Eye (tissue), 1 donor: ENCODE data around the gene CNGB1.
"Not testable (repeated sequence)": the region's sequence is repeated elsewhere in the genome, so short reads cannot be mapped to it uniquely, and the experiment has no call there.

ENCODE experiments used
- DNase-seq: peaks from one replicate; pipeline ENCODE4 v3.0.0-alpha.2; 2015

Gene CNGB1

DNA sequence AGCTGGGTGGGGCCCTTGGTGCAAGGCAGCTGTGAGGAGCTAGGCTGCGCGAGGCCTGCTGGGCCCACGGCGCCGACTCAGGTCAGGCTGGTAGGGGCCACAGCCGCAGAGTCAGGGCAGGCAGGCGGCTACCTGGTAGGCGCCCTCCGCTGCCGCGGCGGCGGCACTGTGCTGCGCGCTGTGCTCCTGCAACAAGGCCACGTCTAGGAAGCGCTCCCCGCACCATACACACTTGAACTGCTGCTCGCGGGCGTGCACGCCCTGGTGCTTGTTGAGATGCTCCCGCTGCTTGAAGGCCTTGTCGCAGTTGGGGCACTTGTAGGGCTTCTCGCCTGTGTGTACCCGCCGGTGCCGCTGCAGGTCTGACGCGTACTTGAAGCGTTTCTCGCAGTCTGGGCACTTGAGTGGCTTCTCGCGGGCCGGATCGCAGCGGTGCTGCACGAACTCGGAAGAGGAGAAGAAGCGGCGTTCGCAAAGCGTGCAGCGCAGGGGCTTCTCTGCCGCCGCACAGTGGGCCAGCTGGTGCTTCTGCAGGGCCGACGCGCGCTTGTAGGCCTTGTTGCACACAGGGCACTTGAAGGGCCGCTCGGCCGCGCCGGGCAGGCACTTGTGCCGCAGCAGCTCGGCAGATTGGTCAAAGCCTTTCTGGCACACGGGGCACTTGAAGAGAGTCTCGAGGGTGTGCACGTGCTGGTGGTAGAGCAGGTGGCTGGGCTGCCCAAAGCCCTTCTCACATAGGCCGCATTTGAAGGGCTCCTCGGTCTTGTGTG lies 25.7 kb upstream of the CNGB1 start:
- no peak for DNase-seq

DNA sequence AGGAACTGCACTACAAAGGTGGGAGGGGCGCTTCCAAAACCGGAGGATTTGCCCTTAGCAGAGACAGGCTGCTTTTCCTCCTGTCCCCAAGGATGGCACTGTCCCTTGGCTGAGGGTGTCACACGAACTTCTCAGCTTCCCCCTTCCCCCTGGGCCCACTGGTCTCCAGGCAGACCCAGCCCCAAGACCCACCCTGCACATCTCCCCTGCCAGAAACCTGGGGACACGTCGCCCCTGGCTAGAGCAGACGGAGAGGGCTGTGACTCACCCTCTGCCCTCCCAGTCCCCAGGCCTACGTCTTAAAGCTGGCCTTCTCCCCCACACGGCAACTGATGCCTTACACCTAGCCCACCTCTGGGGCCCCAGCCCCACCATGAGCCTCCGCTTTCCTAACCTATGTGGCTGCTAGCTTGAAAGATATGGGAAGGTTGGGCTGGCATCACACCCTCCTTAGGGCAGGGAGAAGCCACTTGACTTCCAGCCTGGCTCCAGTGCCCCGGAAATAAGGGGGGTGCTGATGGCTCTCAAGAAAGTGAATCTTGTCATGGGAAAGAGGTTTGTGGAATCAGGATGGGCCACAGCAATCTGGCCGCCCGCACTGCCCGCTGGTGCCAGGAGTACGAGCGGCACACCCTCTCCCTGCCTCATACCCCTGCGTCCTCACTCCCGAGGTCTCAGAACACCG lies 24.9 kb upstream of the CNGB1 start:
- DNase-seq, result no peak

DNA sequence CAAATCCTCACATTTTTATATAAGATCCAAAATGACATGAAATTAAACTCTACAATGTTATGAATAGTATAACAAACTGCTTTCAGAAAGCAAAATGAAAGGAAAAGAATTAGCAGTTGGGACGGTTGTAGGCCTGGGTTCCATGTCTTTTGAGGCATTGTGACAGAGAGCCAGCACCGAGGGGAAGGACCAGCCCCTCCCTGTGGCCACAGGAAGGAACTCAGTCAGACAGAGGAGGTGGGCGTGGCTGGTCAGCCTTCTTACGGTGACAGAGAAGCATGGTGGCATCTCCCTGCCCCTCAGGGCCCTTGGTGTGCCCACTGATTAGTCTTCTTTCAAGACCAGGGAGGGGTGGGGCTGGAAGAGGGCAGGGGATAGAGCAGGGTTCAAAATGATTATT lies 23.9 kb upstream of the CNGB1 start:
- DNase-seq, result no peak

DNA sequence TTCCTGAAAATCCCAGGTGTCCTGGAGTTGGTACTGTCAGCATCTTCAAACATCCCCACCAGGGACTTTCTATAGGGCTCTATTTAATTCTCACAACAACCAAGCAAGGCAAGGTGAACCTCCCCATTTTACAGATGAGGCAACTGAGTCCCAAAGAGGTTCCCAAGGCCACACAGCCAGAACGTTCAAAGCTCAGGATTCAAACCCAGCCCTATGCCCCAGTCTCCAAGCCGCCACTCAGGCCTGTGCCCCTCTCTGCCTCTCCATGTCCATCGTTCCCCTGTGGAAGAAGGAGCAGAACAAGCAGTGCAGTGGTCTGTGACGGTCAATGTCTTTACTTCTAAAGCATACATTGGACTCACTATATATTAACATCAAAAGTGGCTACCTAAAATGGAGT lies 23.4 kb upstream of the CNGB1 start:
- no peak for DNase-seq

DNA sequence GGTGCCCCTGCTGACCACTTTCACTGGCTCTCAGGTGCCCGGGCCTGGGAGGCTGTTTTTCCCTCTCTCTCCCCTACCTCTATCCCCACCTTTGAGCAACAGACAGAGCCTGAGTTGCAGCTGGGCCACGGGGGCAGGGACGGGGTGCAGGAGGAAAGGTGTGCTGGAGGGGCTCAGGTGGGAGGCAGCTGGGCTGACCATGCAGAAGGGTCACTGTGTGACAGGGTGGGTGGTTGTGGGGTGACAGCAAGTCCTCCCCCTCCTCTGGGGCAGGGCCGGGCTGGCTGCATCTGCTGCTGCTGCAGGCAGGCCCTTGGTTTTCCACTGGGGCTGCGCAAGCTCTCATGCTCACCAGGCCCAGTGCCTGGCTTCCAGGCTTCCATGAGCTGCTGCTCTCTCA lies 23.0 kb upstream of the CNGB1 start:
- no peak for DNase-seq

DNA sequence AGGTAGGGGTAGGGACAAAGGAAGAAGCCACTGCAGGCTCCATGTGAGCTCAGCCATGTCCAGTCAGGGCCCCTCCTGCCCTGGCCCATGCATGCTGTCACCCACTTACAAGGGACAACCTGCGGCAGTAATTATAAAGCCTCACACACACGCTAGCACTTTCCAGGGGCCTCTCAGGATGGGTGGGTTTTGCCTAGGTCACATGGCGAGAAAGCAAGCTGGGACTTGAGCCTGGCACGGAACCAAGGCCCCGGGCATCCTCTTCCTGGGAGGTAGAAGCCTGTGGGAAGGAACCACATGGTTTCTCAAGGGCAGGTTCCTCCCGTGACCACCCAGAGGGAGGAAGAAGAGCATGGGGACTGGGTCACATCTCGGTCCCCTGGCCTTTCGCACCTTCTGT lies 22.5 kb upstream of the CNGB1 start:
- no peak for DNase-seq

DNA sequence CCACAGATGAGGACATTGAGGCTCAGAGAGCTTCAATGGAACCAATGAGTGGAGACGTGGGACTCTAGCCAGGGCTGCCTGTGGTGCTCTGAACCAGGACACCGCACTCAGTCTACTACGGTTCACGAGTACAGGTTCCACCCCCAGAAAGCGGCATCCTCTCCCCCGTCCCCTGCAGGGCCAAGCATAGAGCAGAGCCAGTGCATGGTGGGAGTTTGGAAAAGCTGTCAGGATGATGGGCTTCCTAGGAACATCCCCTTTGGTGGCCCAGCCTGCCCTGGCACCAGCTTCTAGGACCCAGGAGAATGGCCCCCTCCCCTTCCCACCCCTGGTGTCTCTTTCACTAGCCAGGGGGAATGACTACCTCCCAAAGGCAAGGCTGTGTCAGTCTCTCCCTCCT lies 21.2 kb upstream of the CNGB1 start:
- no peak for DNase-seq

DNA sequence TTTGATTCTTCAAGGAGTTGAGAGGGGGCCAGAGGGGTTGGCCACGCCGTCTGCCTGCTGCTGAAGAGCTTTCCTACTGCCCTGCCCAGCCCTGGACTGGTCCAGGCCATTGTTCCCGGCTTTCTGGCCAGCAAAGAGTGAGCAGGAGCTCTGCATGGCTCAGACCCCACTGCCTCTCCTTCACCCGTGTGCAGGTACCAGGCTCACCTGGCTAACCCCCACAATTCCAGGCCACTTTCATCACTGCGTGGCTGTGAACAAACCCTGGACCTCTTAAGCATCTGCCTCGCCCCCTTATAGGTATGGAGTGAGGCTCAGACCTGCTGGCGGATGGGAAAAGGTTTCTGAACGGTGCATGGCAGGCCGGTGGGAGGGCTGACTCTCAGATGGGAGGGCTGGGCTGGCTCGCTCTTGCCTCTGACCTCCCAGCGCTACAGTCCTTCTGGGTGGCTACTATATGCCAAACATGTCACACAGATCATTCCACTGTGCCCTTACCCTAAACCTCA lies 20.7 kb upstream of the CNGB1 start:
- DNase-seq, result no peak

DNA sequence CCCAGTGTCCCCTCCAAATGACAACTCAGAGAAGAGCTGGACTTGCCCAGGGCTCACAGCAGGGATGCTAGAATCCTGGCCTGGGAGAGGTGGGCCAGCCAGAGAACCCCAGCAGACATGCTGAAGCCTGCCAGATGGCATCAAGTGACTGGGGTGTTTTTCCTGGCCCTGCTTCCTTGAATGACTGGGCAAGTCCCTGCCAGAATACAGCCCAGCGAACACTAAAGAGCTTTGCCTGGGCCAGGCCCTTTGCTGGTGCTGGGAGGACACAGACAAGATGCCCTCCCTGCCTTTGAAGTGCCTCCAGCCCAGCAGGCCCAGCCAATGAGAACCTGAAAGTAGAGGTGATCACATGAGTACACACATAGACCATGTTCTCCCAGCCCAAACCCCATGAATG lies 18.0 kb upstream of the CNGB1 start:
- no peak for DNase-seq

DNA sequence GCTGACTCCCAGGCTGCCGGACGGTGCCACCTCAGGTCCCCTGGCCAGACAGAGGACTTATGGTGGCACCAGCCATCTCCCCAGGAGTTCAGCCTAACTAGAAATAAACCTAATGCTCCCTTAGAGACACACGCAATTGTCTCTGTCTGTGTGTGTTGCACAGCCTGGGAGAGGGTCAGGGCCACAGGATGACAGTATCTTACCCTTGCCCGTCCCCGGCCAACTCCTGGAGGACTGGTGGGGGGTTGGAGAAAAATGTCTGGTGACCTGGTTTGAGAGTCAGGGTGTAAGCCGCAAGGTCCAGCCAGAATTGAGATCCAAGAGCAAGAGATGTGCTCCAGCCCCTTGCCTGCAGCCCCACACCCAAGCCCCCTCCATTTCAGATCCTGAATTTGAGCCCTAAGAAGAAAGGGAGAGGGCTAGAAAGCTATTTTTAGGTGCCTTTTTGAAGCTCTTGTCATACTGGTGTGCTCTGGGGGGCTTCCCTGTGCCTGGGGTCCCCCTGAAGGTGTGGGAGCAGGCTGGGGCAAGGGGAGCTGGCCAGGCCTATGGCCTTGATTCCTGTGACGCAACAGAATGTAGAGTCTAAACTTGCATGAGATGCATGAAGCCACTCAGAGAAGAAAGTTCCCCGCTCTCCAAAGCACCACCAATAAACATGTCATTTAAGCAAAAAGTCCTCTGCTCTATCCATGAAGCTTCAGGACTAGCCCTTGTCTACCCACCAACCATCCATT lies 16.7 kb upstream of the CNGB1 start:
- no peak for DNase-seq

DNA sequence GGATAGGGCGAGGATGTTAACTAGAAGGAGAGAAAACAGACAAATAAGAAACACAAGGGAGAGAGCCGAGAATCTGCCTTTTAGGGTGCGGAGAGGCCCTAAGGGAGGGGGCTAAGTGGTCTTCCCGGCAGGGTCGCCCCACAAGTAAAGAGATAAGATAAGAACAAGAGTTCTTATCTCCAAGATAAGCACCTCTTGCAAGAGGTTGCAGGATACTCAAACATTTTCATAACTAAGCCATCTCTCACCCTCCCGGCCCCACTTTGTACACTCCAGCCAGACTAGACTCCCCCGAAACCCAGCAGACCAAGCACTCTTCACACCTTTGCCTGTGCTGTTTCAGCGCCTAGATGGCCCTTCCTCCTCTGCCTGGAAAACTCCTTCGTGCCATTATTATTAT lies 15.3 kb upstream of the CNGB1 start:
- DNase-seq, result no peak

DNA sequence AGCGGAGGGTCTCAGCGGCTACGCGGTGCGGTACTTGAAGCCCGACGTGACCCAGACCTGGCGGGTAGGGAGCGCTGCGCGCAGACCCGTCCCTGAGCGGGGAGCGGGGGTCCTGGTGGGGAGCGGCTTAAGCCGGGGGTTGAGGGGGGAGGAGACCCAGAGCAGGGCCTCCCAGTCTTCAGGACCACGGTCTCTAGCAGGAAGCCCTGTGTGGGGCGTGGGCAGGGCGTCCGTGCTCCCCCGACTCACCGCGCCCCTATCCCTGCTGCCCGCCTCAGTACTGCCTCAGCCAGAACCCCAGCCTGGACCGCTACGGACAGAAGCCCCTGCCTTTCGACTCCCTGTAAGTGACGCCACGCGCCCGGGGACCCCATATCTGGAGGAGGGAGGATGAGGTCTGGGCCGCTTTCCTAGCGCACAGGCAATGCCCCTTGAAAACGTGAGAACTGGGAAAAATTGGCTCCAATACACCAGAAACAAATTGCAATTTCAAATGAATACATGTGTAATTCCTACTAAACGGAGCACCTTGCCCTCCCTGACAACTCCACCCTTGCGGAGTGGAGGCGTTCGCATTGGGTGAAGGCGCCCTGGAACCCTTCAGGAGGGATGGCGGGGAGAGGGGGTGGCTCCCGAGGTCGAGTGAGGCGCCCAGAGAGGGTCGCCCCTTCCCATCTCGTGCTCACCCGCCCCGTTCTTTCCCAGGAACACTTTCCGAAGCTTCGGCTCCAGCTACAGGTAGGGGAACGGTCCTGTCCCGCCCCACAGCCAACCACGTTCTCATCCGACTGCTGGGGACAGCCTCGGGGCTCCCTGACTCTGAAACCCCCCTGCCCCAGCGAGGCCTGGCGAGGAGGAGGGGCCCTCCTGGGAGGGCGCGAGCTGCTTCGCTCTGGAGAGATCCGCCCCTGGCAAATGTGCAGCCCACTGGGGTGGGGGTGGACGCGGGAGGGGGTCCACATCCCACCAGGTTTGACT lies 14.6 kb upstream of the CNGB1 start:
- no peak for DNase-seq

DNA sequence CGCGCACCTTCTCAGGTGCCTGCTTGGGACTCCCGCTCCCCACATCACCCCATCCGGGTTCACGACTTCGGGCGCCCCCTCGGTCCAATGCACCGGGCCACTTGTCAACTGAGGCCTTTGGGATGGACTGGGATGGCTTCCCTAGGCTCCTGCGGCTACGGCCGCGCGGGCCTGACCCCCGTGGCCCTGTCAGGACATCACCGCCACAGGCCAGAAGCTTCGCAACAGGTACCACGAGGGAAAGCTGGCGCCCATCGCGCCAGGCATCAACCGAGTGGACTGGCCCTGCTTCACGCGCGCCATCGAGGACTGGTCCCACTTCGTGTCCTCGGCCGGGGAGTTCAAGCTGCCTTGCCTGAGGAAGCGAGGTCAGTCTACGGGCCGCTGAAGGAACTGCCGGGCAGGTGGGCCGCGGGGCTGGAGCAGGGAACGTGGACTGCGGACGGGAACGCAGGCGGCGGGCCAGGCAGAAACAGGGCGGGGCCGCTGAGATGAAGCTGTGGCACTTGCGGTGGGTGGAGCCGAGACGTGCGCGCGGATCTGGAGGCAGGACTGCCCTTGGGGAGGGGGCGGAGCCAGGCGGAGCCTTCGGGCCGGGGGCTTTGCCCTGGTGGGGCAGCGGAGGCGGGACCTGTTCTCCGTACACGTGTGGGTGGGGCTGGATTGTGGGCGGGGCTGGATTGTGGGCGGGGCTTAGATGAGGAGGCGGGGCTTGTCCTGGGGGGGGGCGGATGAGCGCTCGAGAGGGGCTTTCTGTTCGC lies 13.7 kb upstream of the CNGB1 start:
- peak; percentile 95 for DNase-seq

DNA sequence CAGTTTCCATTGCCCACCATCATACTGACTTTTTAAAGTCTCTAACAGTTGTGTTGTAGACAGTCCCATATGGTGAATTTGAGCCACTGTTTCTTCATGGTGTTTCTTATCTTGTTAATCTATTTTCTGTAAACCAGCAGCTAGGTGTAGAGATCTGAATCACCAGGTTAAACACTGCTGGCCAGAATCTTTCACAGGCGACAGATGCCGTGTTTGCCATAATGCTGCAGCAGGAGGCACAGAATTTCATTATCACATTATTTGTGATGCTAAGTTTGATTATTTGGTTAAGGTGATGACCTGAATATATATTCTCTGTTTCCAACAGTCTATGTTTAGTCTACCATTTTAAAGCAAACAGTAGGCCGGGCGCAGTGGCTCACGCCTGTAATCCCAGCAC lies 11.5 kb upstream of the CNGB1 start:
- no peak for DNase-seq

DNA sequence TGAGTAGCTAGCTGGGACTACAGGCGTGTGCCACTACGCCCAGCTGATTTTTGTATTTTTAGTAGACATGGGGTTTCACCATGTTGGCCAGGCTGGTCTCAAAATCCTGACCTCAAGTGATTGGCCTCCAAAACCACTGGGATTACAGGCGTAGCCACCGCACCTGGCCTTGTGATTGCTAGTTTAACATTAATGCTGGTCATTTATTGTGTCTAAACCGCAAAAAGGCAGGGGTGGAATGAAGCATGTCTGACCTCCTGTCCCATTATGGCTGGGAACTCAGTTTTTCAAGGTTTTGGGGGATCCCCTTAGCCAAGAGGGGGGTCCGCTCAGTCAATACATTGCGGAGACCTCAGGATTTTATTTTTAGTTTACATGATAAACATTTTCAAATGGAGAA lies 10.7 kb upstream of the CNGB1 start:
- no peak for DNase-seq

DNA sequence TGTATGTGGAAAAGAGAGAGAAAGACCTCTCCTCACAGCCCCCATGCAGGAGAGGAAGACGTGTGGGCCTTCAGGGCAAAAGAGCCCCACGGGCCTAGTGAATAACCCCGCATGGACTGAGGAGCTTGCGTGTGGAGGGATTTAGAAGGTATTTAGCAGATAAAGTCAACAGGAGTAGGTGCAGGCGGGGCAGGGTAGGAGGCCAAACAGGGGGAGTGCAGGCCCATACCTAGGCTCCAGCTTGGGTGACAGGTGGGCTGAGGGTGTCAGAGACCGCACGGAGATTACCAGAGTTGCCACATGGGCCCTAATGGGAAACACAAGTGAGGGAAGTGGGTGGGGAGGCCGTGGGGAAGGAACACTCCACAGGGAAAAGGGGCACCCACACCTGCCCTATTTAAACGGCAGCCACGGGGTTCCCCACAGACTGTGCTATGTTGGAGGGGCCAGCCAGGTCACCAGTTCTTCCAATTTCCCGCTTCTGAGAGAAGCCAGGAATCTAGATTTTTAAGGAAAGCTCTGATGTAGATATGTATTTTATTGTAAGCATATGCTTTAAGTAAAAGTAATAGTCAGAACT lies 8.2 kb upstream of the CNGB1 start:
- DNase-seq, result no peak

DNA sequence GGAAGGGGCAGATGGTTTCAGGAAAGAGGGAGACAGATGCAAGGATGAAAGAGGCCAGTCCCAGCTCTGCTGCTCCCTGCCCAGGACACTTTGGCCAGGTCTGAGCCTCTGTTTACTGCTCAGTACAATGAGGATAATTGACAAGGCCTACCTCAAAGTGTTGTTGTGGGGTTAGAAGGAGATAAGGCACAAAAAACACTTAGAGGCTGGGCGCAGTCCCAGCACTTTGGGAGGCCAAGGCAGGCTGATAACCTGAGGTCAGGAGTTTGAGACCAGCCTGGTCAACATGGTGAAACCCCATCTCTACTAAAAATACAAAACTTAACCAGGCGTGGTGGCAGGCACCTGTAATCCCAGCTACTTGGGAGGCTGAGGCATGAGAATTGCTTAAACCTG lies 7.1 kb upstream of the CNGB1 start:
- DNase-seq, result not testable (repeated sequence)

DNA sequence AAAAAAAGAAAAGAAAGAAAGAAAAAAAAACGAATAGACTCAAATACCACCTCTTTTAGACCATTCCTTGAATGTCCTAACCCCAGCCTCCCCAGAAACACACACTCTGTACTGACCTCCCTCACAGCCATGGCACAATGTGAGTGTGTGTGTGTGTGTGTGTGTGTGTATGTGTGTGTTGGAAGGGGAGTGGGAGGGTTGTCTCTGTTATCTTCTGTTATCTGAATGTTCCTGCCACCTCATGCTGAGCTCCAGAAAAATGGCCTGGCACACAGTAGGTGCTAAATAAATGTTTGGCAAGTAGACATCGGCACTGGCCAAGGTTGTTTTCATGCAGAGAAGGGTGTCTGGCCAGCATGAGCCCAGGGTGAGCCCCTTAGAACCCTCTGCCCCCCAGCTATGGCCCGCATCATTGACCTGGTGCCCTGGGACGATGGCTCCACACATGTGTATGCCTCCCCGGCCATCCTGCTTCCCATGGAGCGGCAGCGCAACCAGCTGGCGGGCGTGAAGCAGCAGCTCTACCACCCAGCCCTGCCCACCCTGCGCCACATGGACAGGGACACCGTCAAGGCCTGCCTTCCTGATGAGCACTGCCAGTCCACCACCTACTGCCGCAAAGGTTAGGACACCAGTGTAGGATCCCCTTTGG lies 6.6 kb upstream of the CNGB1 start:
- DNase-seq, result no peak

DNA sequence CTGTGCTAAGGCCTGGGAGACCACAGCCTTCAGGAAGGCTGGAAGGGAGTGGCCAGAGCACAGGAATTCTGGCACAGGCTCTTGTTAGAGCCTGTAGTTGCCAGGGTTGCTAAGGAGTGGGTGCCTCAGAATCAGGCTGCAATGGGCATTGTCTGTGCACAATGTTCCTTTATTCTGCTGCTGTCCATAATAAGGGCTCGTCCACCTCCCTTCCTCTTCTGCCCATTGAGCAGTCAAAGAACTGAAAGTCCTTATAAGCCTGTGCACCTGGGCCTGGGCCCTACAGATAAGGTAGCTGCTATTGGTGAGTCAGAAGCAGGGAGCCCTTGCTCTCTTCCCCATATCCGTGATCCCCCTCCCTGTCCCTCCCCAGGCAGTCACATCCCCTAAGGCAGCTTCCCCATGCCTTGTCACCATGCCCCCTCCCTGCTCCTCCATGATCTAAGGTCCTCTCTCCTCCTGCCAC lies 5.4 kb upstream of the CNGB1 start:
- DNase-seq, result no peak

DNA sequence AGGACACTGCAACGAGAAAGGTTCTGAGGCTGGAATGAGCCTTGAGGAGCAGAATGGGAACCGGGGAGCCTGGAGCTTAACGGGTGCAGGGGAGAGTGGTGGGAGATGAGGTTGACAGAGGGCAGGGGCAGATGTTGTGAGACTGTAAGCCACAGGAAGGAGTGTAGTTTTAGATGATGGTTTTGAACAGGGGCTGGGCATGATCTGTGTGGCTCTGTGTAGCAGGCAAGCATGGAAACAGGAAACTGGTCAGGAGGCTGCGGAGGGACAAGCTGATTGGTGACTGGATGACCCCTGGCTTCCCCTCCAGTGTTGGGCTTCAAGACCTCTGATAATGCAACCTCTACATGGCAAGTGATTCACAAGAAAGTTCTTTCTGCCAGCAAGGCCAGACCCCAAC lies 1.4 kb upstream of the CNGB1 start:
- DNase-seq, result no peak

DNA sequence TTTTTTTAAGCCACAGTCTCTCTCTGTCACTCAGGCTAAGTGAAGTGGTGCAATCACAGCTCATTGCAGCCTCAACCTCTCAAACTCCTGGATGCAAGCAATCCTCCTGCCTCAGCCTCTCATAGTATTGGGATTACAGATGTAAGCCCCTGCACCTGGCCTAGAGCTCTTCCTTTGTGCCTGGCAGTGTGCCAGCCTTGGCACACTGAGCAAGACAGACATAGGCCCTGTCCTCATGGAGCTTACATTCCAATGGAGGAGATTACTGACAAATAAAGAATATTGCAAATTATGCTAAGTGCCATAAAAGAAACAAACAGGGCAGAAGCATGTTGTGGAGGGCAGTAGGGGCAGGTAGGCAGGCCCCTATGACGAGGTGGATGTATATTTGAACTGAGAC lies 920 bp upstream of the CNGB1 start:
- DNase-seq, result no peak
